SW480 (cell line): ENCODE measurements around the gene HIBADH.
"Not testable (repeated sequence)": the region's sequence is repeated elsewhere in the genome, so short reads cannot be mapped to it uniquely, and the experiment has no call there.

ENCODE experiments used
- DNase-seq: peaks from one replicate; pipeline ENCODE4 v3.0.0-alpha.2; 2016; ENCODE audit warnings: low spot score

The HIBADH gene

GRCh38 chr7:27546610-27547009 lies 116.1 kb downstream of the HIBADH start:
- no peak for DNase-seq

GRCh38 chr7:27535795-27536194 lies 126.9 kb downstream of the HIBADH start:
- no peak for DNase-seq

GRCh38 chr7:27533652-27534081 lies 129.0 kb downstream of the HIBADH start:
- DNase-seq: no peak

GRCh38 chr7:27532314-27532713 lies 130.4 kb downstream of the HIBADH start:
- peak; percentile 9 for DNase-seq

- no peak for DNase-seq
Measured at GRCh38 chr7:27527348-27527714, 135.4 kb downstream of the HIBADH start.

GRCh38 chr7:27526611-27527347 lies 135.9 kb downstream of the HIBADH start:
- no peak for DNase-seq

- no peak for DNase-seq
Measured at GRCh38 chr7:27526131-27526530, 136.6 kb downstream of the HIBADH start.

GRCh38 chr7:27523321-27523720 lies 139.4 kb downstream of the HIBADH start:
- DNase-seq: no peak

GRCh38 chr7:27522566-27522965 lies 140.1 kb downstream of the HIBADH start:
- DNase-seq: no peak

- no peak for DNase-seq
Measured at GRCh38 chr7:27520815-27521790, 141.6 kb downstream of the HIBADH start.

GRCh38 chr7:27519793-27520469 lies 142.8 kb downstream of the HIBADH start:
- no peak for DNase-seq

- no peak for DNase-seq
Measured at GRCh38 chr7:27518561-27519350, 143.9 kb downstream of the HIBADH start.

GRCh38 chr7:27516421-27516820 lies 146.3 kb downstream of the HIBADH start:
- peak; percentile 49 for DNase-seq

- DNase-seq: no peak
Measured at GRCh38 chr7:27515933-27516332, 146.8 kb downstream of the HIBADH start.

- DNase-seq: no peak
Measured at GRCh38 chr7:27514861-27515260, 147.8 kb downstream of the HIBADH start.

GRCh38 chr7:27513885-27514284 lies 148.8 kb downstream of the HIBADH start:
- DNase-seq: no peak

GRCh38 chr7:27511370-27511769 lies 151.3 kb downstream of the HIBADH start:
- DNase-seq: not testable (repeated sequence)

- DNase-seq: no peak
Measured at GRCh38 chr7:27510541-27510940, 152.1 kb downstream of the HIBADH start.

- DNase-seq: not testable (repeated sequence)
Measured at GRCh38 chr7:27501879-27502278, 160.8 kb downstream of the HIBADH start.

GRCh38 chr7:27501001-27501400 lies 161.7 kb downstream of the HIBADH start:
- DNase-seq: no peak

GRCh38 chr7:27492224-27492623 lies 170.5 kb downstream of the HIBADH start:
- no peak for DNase-seq

- DNase-seq: no peak
Measured at GRCh38 chr7:27491534-27491933, 171.1 kb downstream of the HIBADH start.
